HG02884 (cell line): ENCODE measurements around the gene PHF2.

ENCODE experiments used
- ATAC-seq: cut with Tn5 transposase; IDR thresholded peaks from one replicate; pipeline ENCODE4 v1.9.1; 2021; ENCODE audit warnings: mild to moderate bottlenecking, moderate library complexity; ENCODE audit not compliant: unreplicated experiment

PHF2 gene

GRCh38 chr9:93576258-93577077 lies at the start of gene PHF2:
TSS of gene PHF2 (plus strand) at chr9:93576584. CDS start at chr9:93576774, 190 bp downstream.
- peak; percentile 42 for ATAC-seq

GRCh38 chr9:93531374-93531773 lies 45.0 kb upstream of the PHF2 start:
- no peak for ATAC-seq

- ATAC-seq, result no peak
These were observed 44.2 kb upstream of the PHF2 start for GRCh38 chr9:93532141-93532540.

GRCh38 chr9:93533863-93534262 lies 42.5 kb upstream of the PHF2 start:
- ATAC-seq, result no peak

GRCh38 chr9:93536167-93536566 lies 40.2 kb upstream of the PHF2 start:
- no peak for ATAC-seq

GRCh38 chr9:93536874-93537273 lies 39.5 kb upstream of the PHF2 start:
- no peak for ATAC-seq

GRCh38 chr9:93540305-93540704 lies 36.1 kb upstream of the PHF2 start:
- ATAC-seq, result no peak

GRCh38 chr9:93541005-93541404 lies 35.4 kb upstream of the PHF2 start:
- ATAC-seq, result no peak

GRCh38 chr9:93541581-93542349 lies 34.6 kb upstream of the PHF2 start:
- ATAC-seq, result no peak

GRCh38 chr9:93543117-93543516 lies 33.3 kb upstream of the PHF2 start:
- ATAC-seq, result no peak

- no peak for ATAC-seq
These were observed 30.0 kb upstream of the PHF2 start for GRCh38 chr9:93546356-93546755.

- no peak for ATAC-seq
These were observed 26.8 kb upstream of the PHF2 start for GRCh38 chr9:93549611-93550010.

GRCh38 chr9:93552923-93553322 lies 23.5 kb upstream of the PHF2 start:
- no peak for ATAC-seq

GRCh38 chr9:93555370-93555769 lies 21.0 kb upstream of the PHF2 start:
- ATAC-seq, result no peak

GRCh38 chr9:93557366-93558137 lies 18.8 kb upstream of the PHF2 start:
- no peak for ATAC-seq

- no peak for ATAC-seq
These were observed 17.9 kb upstream of the PHF2 start for GRCh38 chr9:93558503-93558902.

- no peak for ATAC-seq
These were observed 15.4 kb upstream of the PHF2 start for GRCh38 chr9:93560991-93561390.

GRCh38 chr9:93562157-93562556 lies 14.2 kb upstream of the PHF2 start:
- ATAC-seq, result no peak

GRCh38 chr9:93565089-93565488 lies 11.3 kb upstream of the PHF2 start:
- ATAC-seq, result no peak

GRCh38 chr9:93566408-93567270 lies 9.7 kb upstream of the PHF2 start:
- ATAC-seq, result peak; percentile 81
